Activated CD4-positive, alpha-beta T cell treated with anti-CD3 and anti-CD28 coated beads for 36 hours (primary cell): ENCODE data around the gene CPVL. TPM values are rescaled to one million over a fixed set of nuclear protein-coding genes. Genes with fewer than 3 reads are reported as not detected.
A peak's percentile ranks its signal among the peaks of the same experiment; 100 is the strongest.

Source experiments
- ATAC-seq: fragments of 200-7000 bp; cut with Tn5 transposase; one replicate; pipeline ENCODE4 v1.10.0; 2021; ENCODE audit warnings: mild to moderate bottlenecking, moderate library complexity
- CTCF ChIA-PET: fragments of 350-600 bp; sonication (Branson Sonifier 250); formaldehyde crosslinking; loops from one replicate; lab custom pipeline; 2021; ENCODE audit warnings: antibody characterized with exemption; lab: Charles Lee
- POLR2A ChIA-PET: fragments of 350-600 bp; sonication (Branson Sonifier 250); formaldehyde crosslinking; loops from one replicate; lab custom pipeline; 2021; ENCODE audit warnings: antibody characterized with exemption, inconsistent platforms; lab: Charles Lee
- DNase-seq: peaks from one replicate; pipeline ENCODE4 v3.0.0-alpha.2; 2020
- H3K27ac Mint-ChIP-seq: one replicate; pipeline ENCODE4 v1.8.0; 2021; ENCODE audit warnings: mixed read lengths
- H3K27me3 Mint-ChIP-seq: one replicate; pipeline ENCODE4 v1.8.0; 2021; ENCODE audit warnings: mixed read lengths
- H3K36me3 Mint-ChIP-seq: one replicate; pipeline ENCODE4 v1.8.0; 2021; ENCODE audit warnings: low read depth, mixed read lengths
- H3K4me1 Mint-ChIP-seq: one replicate; pipeline ENCODE4 v1.8.0; 2021; ENCODE audit warnings: mixed read lengths
- H3K4me3 Mint-ChIP-seq: one replicate; pipeline ENCODE4 v1.8.0; 2021; ENCODE audit warnings: mild to moderate bottlenecking, moderate library complexity, mixed read lengths
- H3K9me3 Mint-ChIP-seq: one replicate; pipeline ENCODE4 v1.8.0; 2021; ENCODE audit warnings: low read depth, mixed read lengths
- intact Hi-C, 2 experiments: fragments of 100-400 bp; cut with DNase I in 1 of 2; cut with micrococcal nuclease in 1 of 2; formaldehyde crosslinking; loops; one replicate each; pipeline versions ENCODE4 v1.14.2 to v1.15.1; 2022 to 2024; cut with DNase I, micrococcal nuclease
- total RNA-seq, 2 experiments: library from RNA; stranded (reverse); gene quantifications; one replicate each; pipeline ENCODE4 v1.2.3, GENCODE V29; 2021

CPVL gene
- total RNA-seq, 2 experiments from 2014 or later, result not detected

DNA sequence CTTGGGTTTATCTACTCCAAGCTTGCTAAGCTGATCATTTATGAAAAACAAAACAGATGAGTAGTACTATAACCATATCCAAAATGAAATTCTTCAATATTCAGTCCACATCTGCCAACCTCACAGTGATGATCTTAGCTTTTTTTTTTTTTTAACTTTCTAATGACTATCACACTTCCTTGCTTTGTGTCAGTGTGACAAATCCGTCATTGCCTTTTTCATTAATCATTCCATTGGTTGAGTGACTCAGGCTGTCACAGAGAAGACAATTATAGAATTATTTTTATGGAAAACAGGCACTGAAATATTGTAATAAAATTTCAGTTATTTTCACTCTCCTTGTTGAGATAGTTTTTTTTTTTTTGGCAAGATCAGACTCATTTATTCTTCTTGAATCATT, 70.7 kb downstream of the CPVL start:
- CTCF ChIA-PET, result interaction anchor here (0.5 to 1.8 kb wide), 3 partner anchors 9 to 778 kb away, joined by 3 to 5 read pairs (median 3); no protein-coding TSS in a partner anchor
- POLR2A ChIA-PET, result interaction anchor here (0.6 kb wide), 1 partner anchor 8 kb away, joined by 5 read pairs; no protein-coding TSS in a partner anchor
- no peak overlapping the region for H3K4me3 Mint-ChIP-seq
- H3K4me1 Mint-ChIP-seq, result no peaks in the 10 kb centered on the region
- no peak for DNase-seq
- H3K27me3 Mint-ChIP-seq, result peaks cover 5% of the 10 kb centered on the region
- no peak overlapping the region for H3K27ac Mint-ChIP-seq
- intact Hi-C loops, result no loop called here
- H3K36me3 Mint-ChIP-seq, result no peaks in the 10 kb centered on the region
- H3K9me3 Mint-ChIP-seq, result no peaks in the 10 kb centered on the region
- ATAC-seq, result no peak

DNA sequence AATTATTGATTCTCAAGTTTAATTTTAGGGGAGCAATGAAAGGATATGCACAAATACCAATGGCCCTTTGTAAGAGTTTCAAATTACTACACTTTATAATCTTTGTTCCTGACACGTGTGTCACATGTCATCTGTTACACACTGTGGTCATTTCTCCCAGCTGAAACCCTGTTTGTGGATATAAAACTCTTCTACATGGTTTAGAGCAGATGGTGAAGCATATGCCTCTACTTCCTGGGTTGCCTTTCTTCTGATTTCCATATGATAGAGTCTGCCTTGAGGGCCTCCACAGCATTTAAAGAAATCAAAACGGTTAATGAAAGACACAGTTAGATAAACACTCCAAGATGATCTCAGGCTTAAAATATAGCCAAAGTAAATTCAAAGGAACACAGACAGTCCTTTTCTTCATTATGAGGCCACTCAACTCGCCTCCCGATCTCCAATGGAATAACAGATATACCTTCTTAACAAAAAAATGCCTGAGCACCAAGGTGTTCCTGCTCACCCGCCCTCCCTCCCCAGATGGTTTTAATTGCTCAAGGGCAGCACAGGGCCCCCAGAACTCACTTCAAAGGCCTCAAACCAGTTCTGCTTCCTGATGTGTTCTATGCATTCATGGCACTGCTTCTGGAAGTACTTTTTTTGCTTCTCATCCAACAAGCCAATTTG, 75.0 kb downstream of the CPVL start:
- no peaks in the 10 kb centered on the region for H3K36me3 Mint-ChIP-seq
- DNase-seq (no peak), ATAC-seq (no peak)
- CTCF ChIA-PET, result no interaction called here
- no peaks in the 10 kb centered on the region for H3K9me3 Mint-ChIP-seq
- POLR2A ChIA-PET, result no interaction called here
- H3K4me1 Mint-ChIP-seq, result no peaks in the 10 kb centered on the region
- no peak overlapping the region for H3K4me3 Mint-ChIP-seq
- intact Hi-C loops, result no loop called here
- H3K27me3 Mint-ChIP-seq, result peaks cover 5% of the 10 kb centered on the region
- H3K27ac Mint-ChIP-seq, result no peak overlapping the region

DNA sequence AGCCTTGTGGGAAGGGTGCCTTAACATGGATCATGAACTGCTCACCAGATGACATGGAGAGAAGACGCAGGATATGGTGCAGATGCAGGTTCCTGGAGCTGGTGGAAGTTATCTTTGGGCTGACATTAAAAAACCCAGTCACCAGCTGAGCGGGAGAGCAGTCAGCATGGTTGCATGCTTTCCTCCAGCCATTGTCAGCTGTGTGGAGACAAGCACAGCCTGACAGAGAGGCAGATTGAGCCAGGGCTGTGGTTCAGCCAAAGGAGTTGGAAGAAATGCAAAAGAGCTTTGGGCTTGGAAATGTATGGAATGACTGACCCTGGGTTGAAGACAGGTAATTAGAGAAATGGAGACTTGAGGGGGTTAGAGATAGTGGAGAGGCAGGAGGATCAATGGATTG, 79.7 kb downstream of the CPVL start:
- ATAC-seq (no peak), DNase-seq (no peak)
- Mint-ChIP-seq H3K4me1 (no peaks in the 10 kb centered on the region), H3K36me3 (no peaks in the 10 kb centered on the region), H3K4me3 (no peak overlapping the region), H3K9me3 (no peaks in the 10 kb centered on the region), H3K27me3 (peaks cover 2% of the 10 kb centered on the region), H3K27ac (no peak overlapping the region)
- ChIA-PET POLR2A (interaction anchor here (0.6 kb wide), 1 partner anchor 9 kb away, joined by 5 read pairs; no protein-coding TSS in a partner anchor), CTCF (interaction anchor here (0.6 kb wide), 1 partner anchor 9 kb away, joined by 3 read pairs; no protein-coding TSS in a partner anchor)
- intact Hi-C loops, result no loop called here

DNA sequence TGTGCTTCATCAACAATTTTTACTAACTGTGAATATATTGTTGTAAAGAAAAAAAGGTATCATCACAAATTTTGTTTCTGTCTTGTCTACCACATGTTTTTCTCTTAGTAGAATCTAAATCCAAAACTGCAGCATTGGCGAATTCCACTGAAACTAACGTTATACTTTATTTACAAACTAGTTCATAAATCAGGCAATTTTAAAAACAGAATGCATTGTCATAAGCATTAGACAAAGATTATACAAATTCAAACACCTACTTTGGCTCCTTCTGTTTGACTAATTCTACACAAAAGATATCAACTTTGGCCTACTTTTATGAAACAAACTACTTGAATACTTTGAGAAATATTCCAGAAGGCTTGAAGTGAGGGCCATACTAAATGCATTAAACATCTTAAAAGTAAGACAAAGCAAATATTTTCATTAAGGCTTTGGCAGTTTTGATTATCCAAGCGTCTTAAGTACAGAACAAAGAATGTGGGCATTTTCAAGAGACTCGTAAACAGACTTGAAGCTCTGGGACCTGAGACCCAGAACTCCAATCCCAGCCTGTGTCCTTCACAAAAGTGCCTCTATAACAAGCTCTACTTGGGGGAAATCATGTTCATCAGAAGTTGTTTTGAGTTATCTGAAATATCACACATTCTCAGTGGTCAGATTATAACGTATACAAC, 81.0 kb downstream of the CPVL start:
- ChIA-PET CTCF (no interaction called here), POLR2A (no interaction called here)
- H3K27ac Mint-ChIP-seq, result no peak overlapping the region
- no peaks in the 10 kb centered on the region for H3K4me1 Mint-ChIP-seq
- no peaks in the 10 kb centered on the region for H3K9me3 Mint-ChIP-seq
- H3K36me3 Mint-ChIP-seq, result no peaks in the 10 kb centered on the region
- H3K4me3 Mint-ChIP-seq, result no peak overlapping the region
- no peak for DNase-seq
- intact Hi-C loops, result no loop called here
- H3K27me3 Mint-ChIP-seq, result peaks cover 2% of the 10 kb centered on the region
- no peak for ATAC-seq

DNA sequence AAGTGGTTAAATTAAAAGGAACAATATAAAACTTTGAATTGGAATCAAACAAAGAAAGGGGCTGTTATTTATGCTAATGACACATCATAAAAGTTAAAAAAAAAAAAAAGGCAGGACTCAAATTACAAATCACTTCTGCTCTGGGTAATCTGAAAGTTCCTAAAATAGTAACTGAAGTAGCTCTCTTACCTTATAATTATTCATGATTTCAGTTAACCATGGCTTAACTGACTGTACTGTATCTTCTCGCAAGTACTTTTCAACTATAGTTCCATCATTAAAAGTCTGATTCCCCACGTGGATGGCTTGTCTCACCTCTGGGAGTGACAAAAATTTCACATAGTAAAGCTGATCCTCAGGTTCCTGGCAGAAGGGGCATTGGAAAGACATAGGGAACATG, 82.5 kb downstream of the CPVL start:
- ChIA-PET CTCF (interaction anchor here (0.9 kb wide), 1 partner anchor 142 kb away, joined by 3 read pairs; no protein-coding TSS in a partner anchor), POLR2A (interaction anchor here (0.7 kb wide), 1 partner anchor 366 kb away, joined by 3 read pairs; no protein-coding TSS in a partner anchor)
- Mint-ChIP-seq H3K36me3 (no peaks in the 10 kb centered on the region), H3K27ac (no peak overlapping the region), H3K27me3 (peaks cover 5% of the 10 kb centered on the region), H3K9me3 (peaks cover 4% of the 10 kb centered on the region), H3K4me3 (no peak overlapping the region), H3K4me1 (no peaks in the 10 kb centered on the region)
- DNase-seq (no peak), ATAC-seq (no peak)
- intact Hi-C loops, result no loop called here

DNA sequence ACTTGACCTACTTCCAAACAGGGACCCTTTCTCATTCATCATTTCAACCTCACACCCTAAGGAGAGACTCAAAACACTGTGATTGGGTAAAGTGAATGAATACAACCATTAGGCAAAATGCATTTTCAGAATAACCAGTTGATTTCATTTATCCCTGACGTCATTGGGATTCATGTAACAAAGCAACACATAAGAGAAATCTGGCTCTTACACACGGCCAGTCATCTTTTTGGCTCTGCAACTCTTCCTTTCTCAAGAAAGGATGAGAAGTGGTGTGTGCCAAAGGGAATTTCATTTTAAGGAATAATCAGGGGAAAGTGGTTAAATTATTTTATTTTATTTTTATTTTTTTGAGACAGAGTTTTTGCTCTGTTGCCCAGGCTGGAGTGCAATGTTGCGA, 83.1 kb downstream of the CPVL start:
- ChIA-PET CTCF (interaction anchor here (0.9 kb wide), 1 partner anchor 142 kb away, joined by 3 read pairs; no protein-coding TSS in a partner anchor), POLR2A (no interaction called here)
- no peaks in the 10 kb centered on the region for H3K4me1 Mint-ChIP-seq
- H3K4me3 Mint-ChIP-seq, result no peak overlapping the region
- ATAC-seq, result no peak
- no peaks in the 10 kb centered on the region for H3K36me3 Mint-ChIP-seq
- intact Hi-C loops, result no loop called here
- H3K27me3 Mint-ChIP-seq, result peaks cover 5% of the 10 kb centered on the region
- no peak overlapping the region for H3K27ac Mint-ChIP-seq
- no peak for DNase-seq
- peaks cover 5% of the 10 kb centered on the region for H3K9me3 Mint-ChIP-seq

DNA sequence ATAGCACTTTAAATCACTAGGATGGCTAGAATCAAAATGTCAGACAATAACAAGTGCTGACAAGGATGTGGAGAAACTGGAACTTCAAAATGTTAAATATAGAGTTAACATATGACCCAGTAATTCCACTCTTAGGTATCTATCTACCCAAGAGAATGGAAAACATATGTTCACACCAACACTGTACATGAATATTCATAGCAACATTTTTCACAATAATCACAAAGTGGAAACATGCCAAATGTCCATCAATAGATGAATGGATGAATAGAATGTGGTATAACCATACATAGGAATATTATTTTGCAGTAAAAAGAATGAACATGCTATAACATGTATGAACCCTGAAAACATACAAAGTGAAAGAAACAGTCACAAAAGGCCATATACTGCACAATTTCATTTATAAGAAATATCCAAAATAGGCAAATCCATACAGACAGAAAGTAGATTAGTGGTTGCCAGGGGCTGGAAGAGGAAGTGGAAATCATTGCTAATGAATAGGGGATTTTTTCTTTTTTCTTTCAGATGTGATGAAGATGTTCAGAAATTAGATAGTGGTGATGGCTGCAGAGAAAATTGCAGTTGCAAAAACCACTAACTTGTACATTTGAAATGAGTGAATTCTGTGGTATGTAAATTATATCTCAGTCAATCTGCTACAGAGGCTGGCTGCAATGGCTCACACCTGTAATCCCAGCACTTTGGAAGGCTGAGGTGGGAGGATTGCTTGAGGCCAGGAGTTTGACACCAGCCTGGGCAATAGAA, 93.0 kb downstream of the CPVL start:
- peaks cover 14% of the 10 kb centered on the region for H3K9me3 Mint-ChIP-seq
- H3K4me3 Mint-ChIP-seq, result no peak overlapping the region
- intact Hi-C loops, result no loop called here
- peaks cover 3% of the 10 kb centered on the region for H3K27me3 Mint-ChIP-seq
- ChIA-PET CTCF (no interaction called here), POLR2A (no interaction called here)
- ATAC-seq (peak; percentile 57), DNase-seq (no peak)
- peaks cover 1% of the 10 kb centered on the region for H3K36me3 Mint-ChIP-seq
- H3K27ac Mint-ChIP-seq, result no peak overlapping the region
- H3K4me1 Mint-ChIP-seq, result no peaks in the 10 kb centered on the region

DNA sequence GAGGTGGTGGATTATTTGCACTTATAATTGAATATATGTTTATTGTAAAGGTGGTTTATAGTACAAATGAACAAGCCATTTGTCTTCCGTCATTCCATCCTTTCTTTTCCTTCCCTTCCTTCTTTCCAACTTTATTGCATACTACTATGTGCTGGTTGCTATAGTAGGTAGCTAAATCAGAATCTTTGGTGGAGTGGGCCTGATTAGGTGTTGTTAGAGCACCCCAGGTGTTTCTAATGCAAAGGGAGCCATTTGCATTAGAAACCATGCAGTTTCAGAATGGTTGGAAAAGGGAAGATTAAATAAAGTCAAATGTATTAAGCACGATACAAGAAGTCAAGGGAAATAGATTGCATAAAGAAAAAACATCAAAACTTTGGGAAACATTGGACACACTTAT, 99.4 kb downstream of the CPVL start:
- Mint-ChIP-seq H3K27me3 (peaks cover 18% of the 10 kb centered on the region), H3K4me3 (no peak overlapping the region), H3K36me3 (no peaks in the 10 kb centered on the region), H3K9me3 (peaks cover 5% of the 10 kb centered on the region), H3K4me1 (no peaks in the 10 kb centered on the region), H3K27ac (no peak overlapping the region)
- intact Hi-C loops, result no loop called here
- ATAC-seq (no peak), DNase-seq (no peak)
- CTCF ChIA-PET, result interaction anchor here (0.6 kb wide), 1 partner anchor 429 kb away, joined by 3 read pairs; no protein-coding TSS in a partner anchor
- POLR2A ChIA-PET, result no interaction called here

DNA sequence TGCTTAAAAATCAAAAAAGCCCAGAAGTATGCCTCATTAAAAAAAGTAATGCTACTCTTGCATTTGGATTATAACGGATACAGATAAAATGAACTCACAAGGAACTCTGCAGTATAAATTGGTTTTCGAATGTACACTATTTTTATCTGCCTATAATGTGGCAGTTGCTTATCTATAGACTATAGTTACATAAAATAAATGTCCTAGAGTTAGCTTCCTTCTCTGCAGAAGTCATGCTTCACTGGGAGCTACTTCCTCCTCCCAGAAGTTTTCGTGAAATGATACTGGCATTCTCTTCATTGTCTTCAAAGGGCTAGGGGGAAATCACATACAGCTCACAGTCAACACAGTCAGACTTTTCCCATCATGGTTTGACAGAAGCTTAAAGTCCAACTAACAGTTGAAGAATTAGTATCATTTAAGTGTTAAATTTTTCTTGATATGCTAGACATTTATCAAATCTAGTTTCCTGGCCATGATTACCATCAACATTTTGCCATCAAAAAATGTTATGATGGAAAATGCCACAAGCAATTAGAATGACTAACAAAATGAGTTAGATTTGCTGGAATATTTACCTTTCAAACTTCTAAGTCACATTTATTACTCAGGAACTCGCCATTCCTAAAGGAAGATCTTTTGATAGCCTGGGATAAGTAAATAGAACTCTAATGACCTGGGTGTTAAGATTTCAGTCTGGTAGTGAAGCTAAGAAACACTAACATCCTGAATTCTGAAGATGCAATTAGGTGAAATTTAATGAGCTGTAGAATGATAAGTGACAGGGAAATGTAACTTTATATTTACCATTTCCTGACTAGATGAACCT, 100.9 kb downstream of the CPVL start:
- Mint-ChIP-seq H3K9me3 (peaks cover 3% of the 10 kb centered on the region), H3K36me3 (no peaks in the 10 kb centered on the region), H3K4me3 (no peak overlapping the region), H3K4me1 (no peaks in the 10 kb centered on the region), H3K27me3 (peaks cover 20% of the 10 kb centered on the region), H3K27ac (no peak overlapping the region)
- ATAC-seq, result no peak
- no peak for DNase-seq
- ChIA-PET CTCF (interaction anchor here (0.6 to 1.2 kb wide), 4 partner anchors 58 to 451 kb away, joined by 3 read pairs; no protein-coding TSS in a partner anchor), POLR2A (no interaction called here)
- intact Hi-C loops, result no loop called here

DNA sequence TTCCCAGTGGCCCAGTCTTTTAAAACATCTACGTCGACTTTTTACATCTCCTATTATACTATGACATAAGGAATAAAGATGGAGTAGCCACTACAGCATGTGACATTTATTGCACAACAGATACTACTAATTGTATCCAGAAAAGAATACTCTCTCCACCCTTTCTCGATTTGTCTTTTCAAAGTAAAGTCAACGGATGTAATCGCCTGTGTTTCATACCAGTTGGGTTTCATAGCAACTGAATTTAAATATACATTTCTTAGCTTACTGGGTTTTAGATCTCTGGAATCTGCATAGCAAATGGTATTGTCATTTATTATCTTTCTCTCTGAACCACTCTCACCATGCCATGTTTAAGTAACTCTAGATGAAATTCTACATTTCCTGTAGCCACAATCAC, 101.8 kb downstream of the CPVL start:
- Mint-ChIP-seq H3K27ac (no peak overlapping the region), H3K9me3 (no peaks in the 10 kb centered on the region), H3K4me3 (no peak overlapping the region), H3K36me3 (no peaks in the 10 kb centered on the region), H3K4me1 (no peaks in the 10 kb centered on the region), H3K27me3 (peaks cover 20% of the 10 kb centered on the region)
- DNase-seq, result no peak
- CTCF ChIA-PET, result no interaction called here
- intact Hi-C loops, result no loop called here
- POLR2A ChIA-PET, result no interaction called here
- no peak for ATAC-seq

DNA sequence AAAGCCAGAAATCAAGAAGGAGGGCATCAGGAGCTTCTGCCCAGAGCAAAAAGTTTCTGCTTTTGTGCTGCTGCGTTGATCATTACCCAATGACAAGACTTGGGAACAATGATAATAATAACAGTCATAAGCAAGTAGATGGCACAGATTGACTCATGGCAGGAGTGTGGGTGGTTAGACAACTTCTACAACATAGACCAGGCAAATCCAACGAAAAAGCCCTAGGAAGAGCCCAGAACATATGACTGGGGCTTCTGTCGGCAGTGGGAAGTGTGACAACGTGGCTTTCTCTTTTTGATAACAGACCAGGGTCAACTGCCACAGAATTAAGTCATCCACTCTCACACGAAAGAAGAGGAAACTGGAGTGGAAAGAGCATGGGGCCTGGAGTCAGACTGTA, 102.8 kb downstream of the CPVL start:
- peaks cover 2% of the 10 kb centered on the region for H3K4me1 Mint-ChIP-seq
- ATAC-seq (no peak), DNase-seq (no peak)
- no peak overlapping the region for H3K4me3 Mint-ChIP-seq
- H3K27ac Mint-ChIP-seq, result no peak overlapping the region
- POLR2A ChIA-PET, result no interaction called here
- no peaks in the 10 kb centered on the region for H3K9me3 Mint-ChIP-seq
- CTCF ChIA-PET, result interaction anchor here (0.5 kb wide), 1 partner anchor 267 kb away, joined by 4 read pairs; no protein-coding TSS in a partner anchor
- intact Hi-C loops, result no loop called here
- H3K27me3 Mint-ChIP-seq, result peaks cover 18% of the 10 kb centered on the region
- H3K36me3 Mint-ChIP-seq, result no peaks in the 10 kb centered on the region
